K562 (cell line): ENCODE measurements around the gene ORC1. TPM values are rescaled to one million over a fixed set of nuclear protein-coding genes. Genes with fewer than 3 reads are reported as not detected.

ENCODE experiments used
- CREBBP ChIP-seq: IDR thresholded peaks from one replicate; pipeline ENCODE4 v1.6.1; 2012; ENCODE audit warnings: low read depth, mild to moderate bottlenecking, control low read depth, inconsistent platforms, low read length
- DEAF1 ChIP-seq: fragments of 450-650 bp; formaldehyde crosslinking; IDR thresholded peaks from 2 replicates; pipeline ENCODE4 v1.4.0; 2020; ENCODE audit warnings: mild to moderate bottlenecking, moderate library complexity
- DPF2 ChIP-seq: fragments of 450-650 bp; IDR thresholded peaks from 2 replicates; pipeline ENCODE4 v1.6.1; 2016
- ELK1 ChIP-seq: sonication (generic); formaldehyde crosslinking; IDR thresholded peaks from 2 replicates; pipeline ENCODE4 v1.8.1; 2022; ENCODE audit warnings: missing genetic modification reagents
- ETV1 ChIP-seq: fragments of 450-650 bp; conservative IDR thresholded peaks from 2 replicates; pipeline ENCODE4 v1.6.1; 2016; ENCODE audit warnings: missing genetic modification characterization, control low read depth, low read depth, missing compliant biosample characterization
- HNRNPUL1 ChIP-seq: fragments of 200-400 bp; formaldehyde crosslinking; IDR thresholded peaks from 2 replicates; pipeline ENCODE4 v1.6.1; 2017; ENCODE audit warnings: low read length
- KDM2B ChIP-seq: fragments of 250-450 bp; sonication (Bioruptor Pico); IDR thresholded peaks from 2 replicates; pipeline ENCODE4 v1.8.0; 2021; ENCODE audit warnings: mild to moderate bottlenecking, moderate library complexity
- KLF13 ChIP-seq: fragments of 450-650 bp; IDR thresholded peaks from 2 replicates; pipeline ENCODE4 v1.6.1; 2016; ENCODE audit warnings: missing genetic modification characterization, low read depth, mild to moderate bottlenecking, missing compliant biosample characterization, moderate library complexity, borderline replicate concordance
- MAFK ChIP-seq: IDR thresholded peaks from 2 replicates; pipeline ENCODE4 v1.6.1; 2011; ENCODE audit warnings: low read length, improper control_type of control experiment
- TCFL5 ChIP-seq: fragments of 250-450 bp; sonication (Bioruptor Pico); conservative IDR thresholded peaks from 2 replicates; pipeline ENCODE4 v1.6.1; 2021; ENCODE audit warnings: mild to moderate bottlenecking, moderate library complexity, matching md5 sums
- ZFP91 ChIP-seq: sonication (generic); formaldehyde crosslinking; IDR thresholded peaks from 2 replicates; pipeline ENCODE4 v1.8.0; 2022; ENCODE audit warnings: mild to moderate bottlenecking, missing genetic modification reagents
- ZNF12 ChIP-seq: sonication (generic); formaldehyde crosslinking; IDR thresholded peaks from 2 replicates; pipeline ENCODE4 v1.4.0; 2020; ENCODE audit warnings: mild to moderate bottlenecking, missing genetic modification reagents
- ZNF407 ChIP-seq: fragments of 450-650 bp; IDR thresholded peaks from 2 replicates; pipeline ENCODE4 v1.6.1; 2016; ENCODE audit warnings: low read depth
- polyA plus RNA-seq, 8 experiments: library from polyadenylated mRNA; depleted of rRNA in 4 of 8; stranded (reverse) in 5 of 8; unstranded in 3 of 8; fragments of >200 nt; fragmentation: Nextera tagmentation in 2 of 8; fragmentation: Illumina TruSeq in 1 of 8; extraction: Ambion mirVana in 2 of 8; extraction: Trizol in 1 of 8; gene quantifications; 2 replicates each; pipeline versions ENCODE4 v1.2.1 to v1.2.3, GENCODE V29; 2011 to 2014; ENCODE audit warnings: inconsistent platforms in 1 of 8, missing spikeins in 1 of 8
- total RNA-seq, 7 experiments: library from RNA; depleted of rRNA in 6 of 7; stranded (reverse); fragments of >200 nt in 6 of 7; fragmentation: Illumina TruSeq in 2 of 7; extraction: Trizol in 2 of 7; gene quantifications; 2 replicates each; pipeline versions ENCODE4 v1.2.1 to v1.2.3, GENCODE V29; 2011 to 2021; ENCODE audit warnings: low replicate concordance in 1 of 7
- TF ChIP-seq, protein P1 (sequence below): sonication (generic); formaldehyde crosslinking; IDR thresholded peaks from 2 replicates; pipeline ENCODE4 v1.8.1; 2023; ENCODE audit warnings: mild to moderate bottlenecking, missing genetic modification reagents, moderate library complexity

Gene ORC1
- total and polyA plus RNA-seq, 9 of the 15 experiments (the other 6 are each of a cell fraction or from before 2014, with no cell fraction given): 26.4 to 91.6 (median 69.7) TPM

- TF ChIP-seq, protein P1, sequence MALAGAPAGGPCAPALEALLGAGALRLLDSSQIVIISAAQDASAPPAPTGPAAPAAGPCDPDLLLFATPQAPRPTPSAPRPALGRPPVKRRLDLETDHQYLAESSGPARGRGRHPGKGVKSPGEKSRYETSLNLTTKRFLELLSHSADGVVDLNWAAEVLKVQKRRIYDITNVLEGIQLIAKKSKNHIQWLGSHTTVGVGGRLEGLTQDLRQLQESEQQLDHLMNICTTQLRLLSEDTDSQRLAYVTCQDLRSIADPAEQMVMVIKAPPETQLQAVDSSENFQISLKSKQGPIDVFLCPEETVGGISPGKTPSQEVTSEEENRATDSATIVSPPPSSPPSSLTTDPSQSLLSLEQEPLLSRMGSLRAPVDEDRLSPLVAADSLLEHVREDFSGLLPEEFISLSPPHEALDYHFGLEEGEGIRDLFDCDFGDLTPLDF: no peak; the same call in 1 of the 2 replicates
- TF ChIP-seq TCFL5 (CRISPR knock-in tag) (no peak), ZFP91 (peak; percentile 14; the same call in 1 of the 2 replicates), ZNF407 (no peak), MAFK (peak; percentile 84), CREBBP (no peak), ZNF12 (peak; percentile 75; the same call in 1 of the 2 replicates), KLF13 (tag) (no peak), ETV1 (tag) (no peak), ELK1 (no peak), KDM2B (CRISPR knock-in tag) (no peak), HNRNPUL1 (no peak), DEAF1 (CRISPR knock-in tag) (no peak), DPF2 (peak; percentile 79; the same call in 1 of the 2 replicates)
Measured at GRCh38 chr1:52365071-52365745, 39.0 kb downstream of the ORC1 start (continued).
